K562 (cell line): Measurements from ENCODE around the gene ALKBH3. TPM values are rescaled to one million over a fixed set of nuclear protein-coding genes. Genes with fewer than 3 reads are reported as not detected.
A peak's percentile ranks its signal among the peaks of the same experiment; 100 is the strongest.

Source experiments
- BCLAF1 ChIP-seq, 2 experiments: fragments of 450-650 bp in 1 of 2; IDR thresholded peaks; 2 replicates each; pipeline ENCODE4 v1.6.1; 2011 to 2017; ENCODE audit warnings: low read depth in 2 of 2, antibody characterized with exemption in 1 of 2, borderline replicate concordance in 1 of 2, low read length in 1 of 2, mild to moderate bottlenecking in 1 of 2, mixed read lengths in 1 of 2; ENCODE audit not compliant: control insufficient read depth in 1 of 2
- BRCA1 ChIP-seq, 2 experiments: fragments of 450-650 bp in 1 of 2; sonication (generic) in 1 of 2; formaldehyde crosslinking in 1 of 2; IDR thresholded peaks; 2 replicates each; pipeline versions ENCODE4 v1.5.0 to v1.6.1; 2017 to 2020; ENCODE audit warnings: mild to moderate bottlenecking in 1 of 2, missing genetic modification reagents in 1 of 2
- CHCHD3 ChIP-seq: fragments of 250-450 bp; sonication (Bioruptor Pico); IDR thresholded peaks from 2 replicates; pipeline ENCODE4 v2.1.2; 2022; ENCODE audit warnings: mild to moderate bottlenecking
- CTCF ChIP-seq, 3 experiments: IDR thresholded peaks in 2 of 3; conservative IDR thresholded peaks in 1 of 3; 2 replicates each; pipeline ENCODE4 v1.5.1; 2011 to 2012; ENCODE audit warnings: low read length in 3 of 3, mild to moderate bottlenecking in 3 of 3, control low read depth in 2 of 3, improper control_type of control experiment in 1 of 3, inconsistent platforms in 1 of 3, low read depth in 1 of 3, mixed read lengths in 1 of 3, moderate library complexity in 1 of 3; ENCODE audit not compliant: insufficient read depth in 2 of 3
- DEAF1 ChIP-seq: fragments of 450-650 bp; formaldehyde crosslinking; IDR thresholded peaks from 2 replicates; pipeline ENCODE4 v1.4.0; 2020; ENCODE audit warnings: mild to moderate bottlenecking, moderate library complexity
- DNMT1 ChIP-seq: fragments of 450-650 bp; IDR thresholded peaks from 2 replicates; pipeline ENCODE4 v1.6.1; 2016; ENCODE audit warnings: antibody characterized with exemption, mild to moderate bottlenecking
- MLX ChIP-seq, 2 experiments: fragments of 450-650 bp in 1 of 2; sonication (generic) in 1 of 2; formaldehyde crosslinking; conservative IDR thresholded peaks; 2 replicates each; pipeline versions ENCODE4 v1.4.0 to v1.8.1; 2020 to 2022; ENCODE audit warnings: mild to moderate bottlenecking in 1 of 2, missing genetic modification reagents in 1 of 2
- PBX2 ChIP-seq, 2 experiments: IDR thresholded peaks in 1 of 2; conservative IDR thresholded peaks in 1 of 2; 2 replicates each; pipeline ENCODE4 v1.6.1; 2016; ENCODE audit warnings: low read depth in 2 of 2, mild to moderate bottlenecking in 1 of 2, missing compliant biosample characterization in 1 of 2, missing genetic modification characterization in 1 of 2, moderate library complexity in 1 of 2
- RBM25 ChIP-seq: fragments of 200-400 bp; formaldehyde crosslinking; IDR thresholded peaks from 2 replicates; pipeline ENCODE4 v1.6.1; 2018; ENCODE audit warnings: low read length, low read depth, moderate library complexity; ENCODE audit not compliant: severe bottlenecking
- SNIP1 ChIP-seq: fragments of 450-650 bp; IDR thresholded peaks from 2 replicates; pipeline ENCODE4 v1.7.1; 2017; ENCODE audit warnings: low read depth, mild to moderate bottlenecking
- TAL1 ChIP-seq: fragments of 450-650 bp; IDR thresholded peaks from 2 replicates; pipeline ENCODE4 v1.6.1; 2016; ENCODE audit warnings: mild to moderate bottlenecking
- TFAP4 ChIP-seq: sonication (generic); formaldehyde crosslinking; IDR thresholded peaks from 2 replicates; pipeline ENCODE4 v1.8.0; 2022; ENCODE audit warnings: missing genetic modification reagents, mild to moderate bottlenecking, moderate library complexity, borderline replicate concordance
- polyA plus RNA-seq, 8 experiments: library from polyadenylated mRNA; depleted of rRNA in 4 of 8; stranded (reverse) in 5 of 8; unstranded in 3 of 8; fragments of >200 nt; fragmentation: Nextera tagmentation in 2 of 8; fragmentation: Illumina TruSeq in 1 of 8; extraction: Ambion mirVana in 2 of 8; extraction: Trizol in 1 of 8; gene quantifications; 2 replicates each; pipeline versions ENCODE4 v1.2.1 to v1.2.3, GENCODE V29; 2011 to 2014; ENCODE audit warnings: inconsistent platforms in 1 of 8, missing spikeins in 1 of 8
- total RNA-seq, 7 experiments: library from RNA; depleted of rRNA in 6 of 7; stranded (reverse); fragments of >200 nt in 6 of 7; fragmentation: Illumina TruSeq in 2 of 7; extraction: Trizol in 2 of 7; gene quantifications; 2 replicates each; pipeline versions ENCODE4 v1.2.1 to v1.2.3, GENCODE V29; 2011 to 2021; ENCODE audit warnings: low replicate concordance in 1 of 7

ALKBH3 gene
- total and polyA plus RNA-seq, 9 of the 15 experiments (the other 6 are each of a cell fraction or from before 2014, with no cell fraction given): 16.0 to 49.9 (median 36.5) TPM

GRCh38 chr11:43944761-43945311, 64.2 kb downstream of the ALKBH3 start (continued):
- no peak for TF ChIP-seq BRCA1 (IDR thresholded peaks at IDR 0.05)
- no peak for TF ChIP-seq BRCA1 (CRISPR knock-in tag; IDR thresholded peaks at IDR 0.05)
- no peak for TF ChIP-seq CHCHD3
- no peak for TF ChIP-seq PBX2 (CRISPR knock-in tag; IDR thresholded peaks at IDR 0.05; ENCODE audit: low read depth)
- TF ChIP-seq PBX2 (tag; conservative IDR thresholded peaks at IDR 0.05; ENCODE audit: low read depth): no peak
- TF ChIP-seq TAL1: no peak
- TF ChIP-seq CTCF (IDR thresholded peaks at IDR 0.05 in 2 of 3, conservative IDR thresholded peaks at IDR 0.05 in 1 of 3; ENCODE audit: insufficient read depth in 2 of 3, low read depth in 1 of 3, low read length in 3 of 3): peak; percentile 80 to 92 (median 83)
- no peak for TF ChIP-seq RBM25
- no peak for TF ChIP-seq BCLAF1 (IDR thresholded peaks at IDR 0.05; ENCODE audit: borderline replicate concordance in 1 of 2, control insufficient read depth in 1 of 2, low read depth in 2 of 2, low read length in 1 of 2)
- TF ChIP-seq TFAP4: peak; percentile 54; the same call in 1 of the 2 replicates
- TF ChIP-seq MLX (CRISPR knock-in tag; conservative IDR thresholded peaks at IDR 0.05): no peak
- no peak for TF ChIP-seq SNIP1
- TF ChIP-seq DEAF1 (CRISPR knock-in tag): peak; percentile 52; the same call in 1 of the 2 replicates
- no peak for TF ChIP-seq DNMT1
